ENCODE data around the gene COL8A1. TPM values are rescaled to one million over a fixed set of nuclear protein-coding genes. Genes with fewer than 3 reads are reported as not detected.
A peak's percentile ranks its signal among the peaks of the same experiment; 100 is the strongest.

Gene COL8A1
- total RNA-seq, 1 donor from 2014 or later: 3.9 TPM

DNA sequence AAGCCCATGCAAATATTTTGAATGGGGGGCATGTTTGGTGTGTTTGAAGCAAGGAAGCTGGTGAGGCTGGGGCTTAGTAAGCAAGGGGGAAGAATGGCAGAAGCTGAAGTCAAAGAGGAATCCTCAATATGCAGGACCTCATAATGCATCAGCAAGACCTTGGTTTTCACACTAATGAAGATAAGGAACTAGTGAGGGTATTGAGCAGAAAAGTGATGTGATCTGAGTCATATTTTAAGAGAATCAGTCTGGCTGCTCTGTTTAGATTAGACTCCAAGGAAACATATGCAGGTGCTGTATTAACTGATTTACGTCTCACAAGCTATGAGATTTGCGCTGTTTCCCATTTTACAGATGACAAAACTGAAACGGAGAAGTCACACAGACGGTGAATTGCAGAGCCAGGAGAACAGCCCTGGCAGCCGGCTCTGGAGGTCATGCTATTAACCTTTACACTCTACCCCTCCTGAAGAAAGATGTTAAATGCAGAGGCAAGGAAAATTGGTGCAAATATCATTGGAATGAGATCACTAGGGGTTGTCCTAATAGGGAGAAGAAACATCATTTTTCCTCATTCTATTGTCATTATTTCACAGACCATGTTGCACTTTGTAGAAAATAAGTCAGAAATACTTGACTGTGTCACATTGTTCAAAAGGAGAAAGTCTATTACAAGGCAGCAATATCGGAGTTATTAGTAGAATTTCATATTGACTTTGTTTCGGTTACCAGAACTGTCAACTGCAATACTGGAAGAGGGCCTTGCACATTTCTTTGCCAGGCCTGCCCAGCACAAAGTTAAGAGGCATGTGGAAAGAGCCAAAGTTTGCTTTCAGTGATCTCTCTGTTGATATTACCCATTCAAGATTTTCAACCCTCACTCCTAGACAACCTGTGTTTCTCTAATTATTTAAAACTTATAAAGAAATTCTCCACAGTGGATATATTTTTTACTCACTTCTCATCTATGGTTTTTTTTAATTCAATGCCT is 64.9 kb downstream of the COL8A1 start:
- Histone ChIP-seq H3K4me3 (ENCODE audit: low read depth, low read length) (no peak overlapping the region), H3K36me3 (ENCODE audit: control insufficient read depth, insufficient read depth, low read length) (no peaks in the 10 kb centered on the region), H3K27me3 (ENCODE audit: control insufficient read depth, insufficient read depth, low read length) (no peaks in the 10 kb centered on the region)
- TF ChIP-seq CTCF (IDR thresholded peaks at IDR 0.05; ENCODE audit: insufficient read depth, low read length, severe bottlenecking): no peak
- FAIRE-seq (no peak), DNase-seq (ENCODE audit: low read depth) (no peak)

- Histone ChIP-seq H3K27me3 (ENCODE audit: control insufficient read depth, insufficient read depth, low read length) (no peaks in the 10 kb centered on the region), H3K36me3 (ENCODE audit: control insufficient read depth, insufficient read depth, low read length) (no peaks in the 10 kb centered on the region), H3K4me3 (ENCODE audit: low read depth, low read length) (no peak overlapping the region)
- DNase-seq (ENCODE audit: low read depth) (no peak), FAIRE-seq (no peak)
- no peak for TF ChIP-seq CTCF (IDR thresholded peaks at IDR 0.05; ENCODE audit: insufficient read depth, low read length, severe bottlenecking)
Measured at GRCh38 chr3:99704417-99704816, 66.0 kb downstream of the COL8A1 start.

DNA sequence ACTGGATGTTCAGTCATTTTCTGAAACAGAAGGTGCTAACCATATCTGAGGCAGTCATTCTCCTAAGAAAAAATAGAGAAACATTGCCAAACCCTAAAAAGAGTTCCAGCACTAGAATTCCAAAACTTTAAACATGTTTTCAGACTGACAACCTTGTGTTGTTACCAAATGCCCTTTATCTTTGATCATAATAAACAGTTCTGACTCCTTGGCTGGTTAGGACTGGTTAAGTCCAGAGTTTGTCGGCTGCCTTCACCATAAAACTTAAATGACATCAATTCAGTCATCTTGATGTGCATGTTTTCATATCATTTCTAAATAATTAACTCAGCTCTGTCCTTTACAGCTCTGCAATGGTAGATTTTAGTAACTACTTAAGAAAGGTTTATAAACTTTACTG is 68.0 kb downstream of the COL8A1 start:
- DNase-seq (ENCODE audit: low read depth) (no peak), FAIRE-seq (no peak)
- H3K27me3 ChIP-seq (ENCODE audit: control insufficient read depth, insufficient read depth, low read length): no peaks in the 10 kb centered on the region
- TF ChIP-seq CTCF (IDR thresholded peaks at IDR 0.05; ENCODE audit: insufficient read depth, low read length, severe bottlenecking): no peak
- H3K36me3 ChIP-seq (ENCODE audit: control insufficient read depth, insufficient read depth, low read length): no peaks in the 10 kb centered on the region
- H3K4me3 ChIP-seq (ENCODE audit: low read depth, low read length): no peak overlapping the region

GRCh38 chr3:99708207-99708745 is 69.9 kb downstream of the COL8A1 start:
- no peak for TF ChIP-seq CTCF (IDR thresholded peaks at IDR 0.05; ENCODE audit: insufficient read depth, low read length, severe bottlenecking)
- Histone ChIP-seq H3K36me3 (ENCODE audit: control insufficient read depth, insufficient read depth, low read length) (no peaks in the 10 kb centered on the region), H3K4me3 (ENCODE audit: low read depth, low read length) (no peak overlapping the region), H3K27me3 (ENCODE audit: control insufficient read depth, insufficient read depth, low read length) (no peaks in the 10 kb centered on the region)
- FAIRE-seq (peak; percentile 40), DNase-seq (ENCODE audit: low read depth) (no peak)

- no peak for FAIRE-seq
- Histone ChIP-seq H3K27me3 (ENCODE audit: control insufficient read depth, insufficient read depth, low read length) (no peaks in the 10 kb centered on the region), H3K36me3 (ENCODE audit: control insufficient read depth, insufficient read depth, low read length) (no peaks in the 10 kb centered on the region), H3K4me3 (ENCODE audit: low read depth, low read length) (no peak overlapping the region)
- TF ChIP-seq CTCF (IDR thresholded peaks at IDR 0.05; ENCODE audit: insufficient read depth, low read length, severe bottlenecking): no peak
- DNase-seq (ENCODE audit: low read depth): no peak
Measured at GRCh38 chr3:99709686-99710085, 71.3 kb downstream of the COL8A1 start.
